Suprapubic skin (tissue), 4 donors: ENCODE measurements around the gene TARP.
"Not testable (repeated sequence)": the region's sequence is repeated elsewhere in the genome, so short reads cannot be mapped to it uniquely, and the experiment has no call there.

Source experiments
- DNase-seq, 2 donors: peaks; one replicate each; pipeline ENCODE4 v3.0.0-alpha.2; 2019; ENCODE audit warnings: low spot score in 2 of 2
- H3K27ac ChIP-seq: fragments of 200-600 bp; sonication (generic); one replicate; pipeline ENCODE4 v1.5.1; 2019
- H3K27me3 ChIP-seq: fragments of 200-600 bp; sonication (generic); one replicate; pipeline ENCODE4 v1.5.1; 2019
- H3K36me3 ChIP-seq: fragments of 200-600 bp; sonication (generic); one replicate; pipeline ENCODE4 v1.5.1; 2019
- H3K4me1 ChIP-seq: fragments of 200-600 bp; sonication (generic); one replicate; pipeline ENCODE4 v1.5.1; 2019
- H3K4me3 ChIP-seq: fragments of 200-600 bp; sonication (generic); one replicate; pipeline ENCODE4 v1.5.1; 2019; ENCODE audit warnings: mild to moderate bottlenecking
- H3K9me3 ChIP-seq: fragments of 200-600 bp; sonication (generic); one replicate; pipeline ENCODE4 v1.5.1; 2019
- EP300 ChIP-seq: sonication (generic); formaldehyde crosslinking; IDR thresholded peaks from one replicate; pipeline ENCODE4 v1.6.1; 2017; ENCODE audit warnings: antibody characterized with exemption
- POLR2A ChIP-seq, 2 donors: fragments of 450-650 bp; IDR thresholded peaks; one replicate each; pipeline ENCODE4 v1.6.1; 2017; ENCODE audit warnings: antibody characterized with exemption in 2 of 2, mild to moderate bottlenecking in 2 of 2, moderate library complexity in 2 of 2
- POLR2AphosphoS5 ChIP-seq, 3 donors: sonication (generic); formaldehyde crosslinking; IDR thresholded peaks; one replicate each; pipeline ENCODE4 v1.6.1; 2017; ENCODE audit warnings: antibody characterized with exemption in 3 of 3
- WGBS: methylation state at CpG from one replicate; pipeline ENCODE4 v1.1.5; 2018; 5-methylcytosine and 5-hydroxymethylcytosine counted together
- TF ChIP-seq, protein P1 (sequence below), 2 donors: fragments of 200-600 bp in 1 of 2; fragments of 450-650 bp in 1 of 2; sonication (generic) in 1 of 2; IDR thresholded peaks; one replicate each; pipeline ENCODE4 v1.5.1; 2016 to 2019; ENCODE audit warnings: antibody characterized with exemption in 2 of 2, mild to moderate bottlenecking in 1 of 2, moderate library complexity in 1 of 2

TARP gene

DNA sequence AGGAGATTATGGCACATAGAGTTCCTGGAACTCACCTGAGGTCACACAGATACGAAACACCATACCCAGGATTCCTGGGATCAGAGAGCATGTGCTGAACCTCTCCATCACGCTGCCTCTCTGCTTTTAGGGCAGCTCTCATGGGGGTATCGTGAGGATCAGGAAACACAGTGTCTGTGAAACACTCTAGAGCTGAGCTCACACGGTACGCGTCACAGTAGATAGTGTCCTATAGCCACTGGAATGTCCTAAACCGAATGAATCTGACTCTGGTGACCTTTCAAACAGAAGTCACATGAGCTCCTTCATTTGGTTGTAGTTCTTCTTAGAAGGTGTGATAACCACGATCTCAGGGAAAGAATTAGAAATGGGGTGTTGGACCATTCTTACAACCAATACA lies 14.3 kb downstream of the TARP start:
- not testable (repeated sequence) for H3K27me3 ChIP-seq, H3K9me3 ChIP-seq, H3K36me3 ChIP-seq, H3K27ac ChIP-seq, H3K4me3 ChIP-seq, DNase-seq, H3K4me1 ChIP-seq
- 92% methylated on average over 8 of the region's 8 CpGs for WGBS

DNA sequence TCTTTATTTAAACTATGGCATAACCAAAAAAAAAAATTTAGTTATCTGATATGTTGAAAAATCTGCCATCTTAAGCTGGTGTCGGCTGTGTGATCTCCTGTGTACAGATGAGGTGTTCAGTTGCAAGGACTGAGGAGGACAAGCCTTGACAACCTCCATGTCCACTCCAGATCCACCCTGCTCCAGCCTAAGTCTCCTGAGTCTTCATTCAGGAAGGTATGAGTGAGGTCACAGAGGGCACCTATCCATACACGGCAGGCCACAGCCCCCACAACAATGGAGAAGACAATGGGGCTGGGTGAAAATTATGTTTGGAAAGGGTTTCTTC lies 16.1 kb downstream of the TARP start:
- Histone ChIP-seq H3K36me3 (no peaks in the 10 kb centered on the region), H3K4me1 (no peaks in the 10 kb centered on the region), H3K27me3 (no peaks in the 10 kb centered on the region), H3K4me3 (no peak overlapping the region), H3K9me3 (no peaks in the 10 kb centered on the region), H3K27ac (no peak overlapping the region)
- no peak for DNase-seq
- WGBS, result 71% methylated on average over 2 of the region's 2 CpGs
- TF ChIP-seq, protein P1, sequence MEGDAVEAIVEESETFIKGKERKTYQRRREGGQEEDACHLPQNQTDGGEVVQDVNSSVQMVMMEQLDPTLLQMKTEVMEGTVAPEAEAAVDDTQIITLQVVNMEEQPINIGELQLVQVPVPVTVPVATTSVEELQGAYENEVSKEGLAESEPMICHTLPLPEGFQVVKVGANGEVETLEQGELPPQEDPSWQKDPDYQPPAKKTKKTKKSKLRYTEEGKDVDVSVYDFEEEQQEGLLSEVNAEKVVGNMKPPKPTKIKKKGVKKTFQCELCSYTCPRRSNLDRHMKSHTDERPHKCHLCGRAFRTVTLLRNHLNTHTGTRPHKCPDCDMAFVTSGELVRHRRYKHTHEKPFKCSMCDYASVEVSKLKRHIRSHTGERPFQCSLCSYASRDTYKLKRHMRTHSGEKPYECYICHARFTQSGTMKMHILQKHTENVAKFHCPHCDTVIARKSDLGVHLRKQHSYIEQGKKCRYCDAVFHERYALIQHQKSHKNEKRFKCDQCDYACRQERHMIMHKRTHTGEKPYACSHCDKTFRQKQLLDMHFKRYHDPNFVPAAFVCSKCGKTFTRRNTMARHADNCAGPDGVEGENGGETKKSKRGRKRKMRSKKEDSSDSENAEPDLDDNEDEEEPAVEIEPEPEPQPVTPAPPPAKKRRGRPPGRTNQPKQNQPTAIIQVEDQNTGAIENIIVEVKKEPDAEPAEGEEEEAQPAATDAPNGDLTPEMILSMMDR (IDR thresholded peaks at IDR 0.05), result no peak
- TF ChIP-seq POLR2AphosphoS5 (IDR thresholded peaks at IDR 0.05), result no peak
- TF ChIP-seq EP300, result no peak
- no peak for TF ChIP-seq POLR2A (IDR thresholded peaks at IDR 0.05)

DNA sequence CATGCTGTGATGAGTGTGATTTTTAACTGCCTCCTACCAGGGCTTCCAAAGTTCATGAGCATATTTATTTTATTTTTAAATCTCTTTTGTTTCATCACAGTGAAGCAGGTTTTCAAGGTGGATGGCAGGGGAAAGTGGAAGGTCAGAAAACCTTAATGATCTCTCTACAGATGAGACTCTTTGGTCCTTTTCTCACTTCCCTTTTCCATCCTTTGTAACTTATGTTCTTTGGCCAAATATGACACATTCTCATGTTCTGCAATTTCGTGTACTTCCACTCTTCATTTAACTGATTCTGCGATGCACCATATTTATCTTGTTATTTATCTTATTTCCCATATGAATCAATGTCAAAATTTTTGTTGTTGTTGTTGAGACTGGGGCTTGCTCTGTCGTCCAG lies 23.6 kb downstream of the TARP start:
- H3K4me3 ChIP-seq, H3K27ac ChIP-seq, H3K27me3 ChIP-seq, H3K36me3 ChIP-seq, H3K9me3 ChIP-seq, H3K4me1 ChIP-seq, DNase-seq: not testable (repeated sequence)
- 66% methylated on average over 3 of the region's 3 CpGs for WGBS

DNA sequence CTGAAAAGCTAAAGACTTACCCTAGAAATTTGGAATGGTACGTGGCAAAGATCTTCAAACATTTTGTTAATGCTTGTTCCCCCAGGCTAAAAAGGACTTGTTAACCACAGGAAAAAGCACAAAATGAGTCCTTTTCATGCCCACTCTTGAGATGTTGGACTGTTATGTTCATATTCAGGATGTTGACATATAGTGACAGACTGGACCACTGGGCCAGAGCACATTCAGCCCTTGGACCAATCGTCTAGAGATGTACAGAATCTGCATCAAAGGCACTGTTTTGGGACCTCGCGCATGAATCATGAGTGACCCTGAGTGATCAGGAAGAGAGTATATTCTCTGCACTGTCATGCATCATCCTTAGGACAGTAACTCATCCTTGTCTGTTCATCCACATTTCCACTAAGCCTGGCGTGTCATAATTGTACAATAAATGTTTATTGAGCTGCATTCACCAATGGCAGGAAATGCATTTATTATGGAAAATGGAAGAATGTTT lies 25.3 kb downstream of the TARP start:
- DNase-seq, result no peak
- TF ChIP-seq, protein P1 (IDR thresholded peaks at IDR 0.05), result no peak
- TF ChIP-seq POLR2AphosphoS5 (IDR thresholded peaks at IDR 0.05) (no peak), EP300 (no peak), POLR2A (IDR thresholded peaks at IDR 0.05) (no peak)
- Histone ChIP-seq H3K4me1 (no peaks in the 10 kb centered on the region), H3K27me3 (no peaks in the 10 kb centered on the region), H3K27ac (no peak overlapping the region), H3K9me3 (no peaks in the 10 kb centered on the region), H3K36me3 (no peaks in the 10 kb centered on the region), H3K4me3 (no peak overlapping the region)
- WGBS, result 77% methylated on average over 5 of the region's 5 CpGs

DNA sequence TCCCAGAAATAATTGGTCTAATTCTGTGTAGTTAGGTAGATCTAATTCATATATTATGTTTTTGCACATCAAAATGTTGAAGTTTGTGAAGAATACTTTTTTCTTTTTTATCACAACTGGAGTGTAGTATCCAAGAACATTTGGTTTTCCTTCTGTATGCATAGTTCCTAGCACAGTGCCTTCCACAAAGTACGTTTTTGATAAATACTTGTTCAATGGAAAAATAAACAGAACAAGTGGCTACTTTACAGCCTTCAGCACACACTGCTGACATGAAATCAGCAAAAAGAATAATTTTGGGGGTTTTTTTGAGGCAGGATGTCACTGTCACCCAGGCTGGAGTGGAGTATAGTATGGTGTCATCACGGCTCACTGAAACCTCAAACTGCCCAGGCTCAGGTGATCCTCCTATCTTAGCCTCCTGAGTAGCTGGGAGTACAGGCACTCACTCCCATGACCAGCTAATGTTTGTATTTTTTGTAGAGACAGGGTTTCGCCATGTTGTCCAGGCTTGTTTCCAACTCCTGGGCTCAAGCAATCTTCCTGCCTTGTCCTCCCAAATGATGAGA lies 27.9 kb downstream of the TARP start:
- no peaks in the 10 kb centered on the region for H3K9me3 ChIP-seq
- no peak overlapping the region for H3K27ac ChIP-seq
- WGBS, result 82% methylated on average over 3 of the region's 3 CpGs
- DNase-seq, result no peak
- H3K36me3 ChIP-seq, result no peaks in the 10 kb centered on the region
- no peaks in the 10 kb centered on the region for H3K27me3 ChIP-seq
- no peaks in the 10 kb centered on the region for H3K4me1 ChIP-seq
- no peak overlapping the region for H3K4me3 ChIP-seq
- TF ChIP-seq POLR2AphosphoS5 (IDR thresholded peaks at IDR 0.05) (no peak), EP300 (no peak), POLR2A (IDR thresholded peaks at IDR 0.05) (no peak)
- TF ChIP-seq, protein P1 (IDR thresholded peaks at IDR 0.05), result no peak

DNA sequence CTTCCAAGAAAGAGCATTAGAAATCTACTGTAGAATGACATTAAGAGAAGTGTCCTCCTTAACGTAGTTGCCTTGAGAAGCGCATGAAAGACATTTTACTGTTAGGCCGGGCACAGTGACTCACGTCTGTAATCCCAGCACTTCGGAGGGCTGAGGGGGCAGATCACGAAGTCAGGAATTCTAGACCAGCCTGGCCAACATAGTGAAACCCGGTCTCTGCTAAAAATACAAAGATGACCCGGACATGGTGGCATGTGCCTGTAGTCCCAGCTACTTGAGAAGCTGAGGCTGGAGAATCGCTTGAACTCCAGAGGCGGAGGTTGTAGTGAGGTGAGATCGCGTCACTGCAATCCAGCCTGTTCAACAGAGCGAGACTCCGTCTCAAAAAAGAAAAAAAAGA lies 28.9 kb downstream of the TARP start:
- no peaks in the 10 kb centered on the region for H3K27me3 ChIP-seq
- no peak for DNase-seq
- TF ChIP-seq, protein P1 (IDR thresholded peaks at IDR 0.05), result no peak
- no peak for TF ChIP-seq POLR2AphosphoS5 (IDR thresholded peaks at IDR 0.05)
- TF ChIP-seq POLR2A (IDR thresholded peaks at IDR 0.05), result no peak
- no peak for TF ChIP-seq EP300
- no peaks in the 10 kb centered on the region for H3K36me3 ChIP-seq
- no peaks in the 10 kb centered on the region for H3K9me3 ChIP-seq
- H3K4me1 ChIP-seq, result no peaks in the 10 kb centered on the region
- WGBS, result 88% methylated on average over 14 of the region's 14 CpGs
- no peak overlapping the region for H3K4me3 ChIP-seq
- no peak overlapping the region for H3K27ac ChIP-seq

DNA sequence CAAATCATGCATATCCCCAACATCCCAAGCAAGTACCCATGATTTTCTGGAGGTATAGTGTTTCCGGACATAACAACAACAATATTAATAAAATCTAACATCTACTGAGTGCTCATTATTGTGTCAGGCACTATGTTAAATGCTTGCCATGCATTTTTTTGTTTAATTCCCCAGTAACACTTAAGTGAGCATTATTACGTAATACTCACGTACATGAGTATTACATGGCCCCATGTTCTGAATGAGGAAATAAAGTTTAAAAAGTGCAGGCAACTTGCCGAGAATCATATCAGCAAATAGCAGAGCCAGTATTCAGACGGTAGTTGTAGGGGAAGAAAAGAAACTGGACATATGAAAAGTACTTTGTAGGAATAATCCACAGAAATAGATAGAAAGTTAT lies 30.1 kb downstream of the TARP start:
- not testable (repeated sequence) for H3K27ac ChIP-seq, DNase-seq, H3K9me3 ChIP-seq, H3K36me3 ChIP-seq, H3K4me1 ChIP-seq, H3K27me3 ChIP-seq, H3K4me3 ChIP-seq
- 57% methylated on average over 5 of the region's 5 CpGs for WGBS
